AG10803 (cell line): ENCODE data around the gene GRAMD1B.

Experiments used
- DNase-seq: peaks from one replicate; pipeline ENCODE4 v3.0.0; 2010; ENCODE audit warnings: low read depth
- H3K4me3 ChIP-seq: 2 replicates; pipeline ENCODE4 v1.5.1; 2011; ENCODE audit warnings: mild to moderate bottlenecking, low read length, control low read depth
- CTCF ChIP-seq: conservative IDR thresholded peaks from 2 replicates; pipeline ENCODE4 v1.5.1; 2011; ENCODE audit warnings: mild to moderate bottlenecking, low read length, control low read depth, inconsistent platforms

GRAMD1B gene

GRCh38 chr11:123426789-123427188 lies 3.3 kb upstream of the GRAMD1B start:
- no peak overlapping the region for H3K4me3 ChIP-seq
- no peak for TF ChIP-seq CTCF
- DNase-seq = no peak

- no peak overlapping the region for H3K4me3 ChIP-seq
- DNase-seq = no peak
- no peak for TF ChIP-seq CTCF
Observed at GRCh38 chr11:123427405-123427804, 2.7 kb upstream of the GRAMD1B start.

GRCh38 chr11:123428116-123428715 lies 1.9 kb upstream of the GRAMD1B start:
- peak; percentile 27 for DNase-seq
- TF ChIP-seq CTCF = no peak
- no peak overlapping the region for H3K4me3 ChIP-seq

- peak; percentile 87 for DNase-seq
- TF ChIP-seq CTCF = no peak
- H3K4me3 ChIP-seq = peak overlapping the region; percentile 92
Observed at GRCh38 chr11:123429336-123429735, 733 bp upstream of the GRAMD1B start.

GRCh38 chr11:123430721-123431497 lies 840 bp downstream of the GRAMD1B start:
- H3K4me3 ChIP-seq = peak overlapping the region; percentile 92
- DNase-seq = peak; percentile 64
- TF ChIP-seq CTCF = 0 out of 2 replicates have a peak, but pooled peaks have one; percentile 7

- peak overlapping the region; percentile 92 for H3K4me3 ChIP-seq
- TF ChIP-seq CTCF = no peak
- no peak for DNase-seq
Observed at GRCh38 chr11:123431619-123432018, 1.6 kb downstream of the GRAMD1B start.

- TF ChIP-seq CTCF = peak; percentile 21; the same call in 1 of the 2 replicates
- peak; percentile 28 for DNase-seq
- H3K4me3 ChIP-seq = no peak overlapping the region
Observed at GRCh38 chr11:123434262-123434661, 4.2 kb downstream of the GRAMD1B start.
